Panc1 (cell line): Measurements from ENCODE around the gene FASTKD2. TPM values are rescaled to one million over a fixed set of nuclear protein-coding genes. Genes with fewer than 3 reads are reported as not detected.

Experiments
- ATAC-seq: fragments of 200-7000 bp; cut with Tn5 transposase; 2 replicates; pipeline ENCODE4 v1.9.1; 2020; ENCODE audit warnings: mild to moderate bottlenecking, moderate library complexity
- BruUV-seq: library from RNA; stranded (reverse); fragments of 400-500 nt; replicated peaks from 2 replicates; lab custom pipeline; 2021; lab: Mats Ljungman, UMichigan
- CTCF ChIA-PET: fragments of 300-600 bp; sonication (Branson Sonifier 250); formaldehyde crosslinking; loops from one replicate; lab custom pipeline; 2022; ENCODE audit warnings: antibody characterized with exemption; lab: Charles Lee
- POLR2A ChIA-PET: fragments of 300-600 bp; sonication (Branson Sonifier 250); formaldehyde crosslinking; loops from one replicate; lab custom pipeline; 2022; ENCODE audit warnings: antibody characterized with exemption; lab: Charles Lee
- DNase-seq: peaks from one replicate; pipeline ENCODE4 v3.0.0-alpha.2; 2010; ENCODE audit warnings: low read depth, low spot score
- H3K27ac ChIP-seq: 2 replicates; pipeline ENCODE4 v1.5.1; 2011; ENCODE audit warnings: mild to moderate bottlenecking, low read length, inconsistent platforms
- H3K27me3 ChIP-seq: fragments of 200-500 bp; sonication (Bioruptor generic); 2 replicates; pipeline ENCODE4 v1.6.0; 2014; ENCODE audit warnings: low read length, inconsistent platforms; ENCODE audit not compliant: control insufficient read depth, insufficient read depth
- H3K36me3 ChIP-seq: fragments of 200-500 bp; sonication (Bioruptor generic); 2 replicates; pipeline ENCODE4 v1.5.1; 2014; ENCODE audit warnings: inconsistent platforms, mild to moderate bottlenecking, low read length, moderate library complexity; ENCODE audit not compliant: control insufficient read depth, insufficient read depth
- H3K4me1 ChIP-seq: 2 replicates; pipeline ENCODE4 v1.5.1; 2011; ENCODE audit warnings: inconsistent platforms, mild to moderate bottlenecking, low read length, moderate library complexity; ENCODE audit not compliant: control insufficient read depth, insufficient read depth
- H3K4me3 ChIP-seq, 2 experiments: 2 replicates each; pipeline ENCODE4 v1.5.1; 2011 to 2012; ENCODE audit warnings: low read depth in 2 of 2, low read length in 2 of 2, mild to moderate bottlenecking in 2 of 2, inconsistent platforms in 1 of 2, moderate library complexity in 1 of 2
- H3K9me3 ChIP-seq: fragments of 200-500 bp; sonication (Bioruptor generic); 2 replicates; pipeline ENCODE4 v1.5.1; 2014; ENCODE audit warnings: low read depth, mild to moderate bottlenecking, inconsistent platforms, low read length, moderate library complexity; ENCODE audit not compliant: control insufficient read depth, insufficient read depth
- CTCF ChIP-seq: fragments of 450-650 bp; IDR thresholded peaks from 2 replicates; pipeline ENCODE4 v1.5.1; 2017; ENCODE audit warnings: mild to moderate bottlenecking
- POLR2AphosphoS5 ChIP-seq: IDR thresholded peaks from 2 replicates; pipeline ENCODE4 v1.6.1; 2012; ENCODE audit warnings: mild to moderate bottlenecking, low read depth, low read length, moderate library complexity
- SIN3A ChIP-seq: IDR thresholded peaks from 2 replicates; pipeline ENCODE4 v1.6.1; 2012; ENCODE audit warnings: low read depth, mild to moderate bottlenecking, low read length, moderate library complexity, borderline replicate concordance; ENCODE audit not compliant: insufficient read depth
- TCF7L2 ChIP-seq: IDR thresholded peaks from 2 replicates; pipeline ENCODE4 v1.6.1; 2011; ENCODE audit warnings: mild to moderate bottlenecking, low read depth, low read length, inconsistent platforms
- in situ Hi-C: cut with HindIII; loops from 2 replicates; pipeline ENCODE4 v1.10.0; 2016; ENCODE audit warnings: low sequenced_read_pairs, low pct_unique_long_range_greater_than_20kb
- intact Hi-C: fragments of 100-400 bp; cut with micrococcal nuclease; formaldehyde crosslinking; loops from one replicate; pipeline ENCODE4 v1.10.0; 2022; ENCODE audit not compliant: unreplicated experiment
- total RNA-seq: library from RNA; stranded (reverse); gene quantifications from one replicate; pipeline ENCODE4 v1.2.1, GENCODE V29; 2021; ENCODE audit not compliant: unreplicated experiment
- TF ChIP-seq, protein P1 (sequence below), 2 experiments: IDR thresholded peaks; 2 replicates each; pipeline ENCODE4 v1.6.1; 2011 to 2012; ENCODE audit warnings: low read depth in 2 of 2, control low read depth in 1 of 2, low read length in 1 of 2, mild to moderate bottlenecking in 1 of 2, moderate library complexity in 1 of 2; ENCODE audit not compliant: insufficient read depth in 1 of 2

Gene FASTKD2
- total RNA-seq, 1 experiment from 2014 or later, result 20.5 TPM

- no peaks in the 10 kb centered on the region for H3K36me3 ChIP-seq
- ChIA-PET CTCF (no interaction called here), POLR2A (no interaction called here)
- in situ Hi-C loops (no loop called here), intact Hi-C loops (loop anchor here (10.0 kb wide), 1 partner anchor 362 kb away; the partner anchor contains the start of gene KLF7)
- no peak overlapping the region for H3K27ac ChIP-seq
- no peak overlapping the region for H3K4me3 ChIP-seq
- H3K27me3 ChIP-seq, result no peaks in the 10 kb centered on the region
- DNase-seq (no peak), ATAC-seq (no peak)
- BruUV-seq, result no TSS peak
- H3K9me3 ChIP-seq, result no peaks in the 10 kb centered on the region
- no peak for TF ChIP-seq POLR2AphosphoS5
- TF ChIP-seq SIN3A, result no peak
- TF ChIP-seq, protein P1, sequence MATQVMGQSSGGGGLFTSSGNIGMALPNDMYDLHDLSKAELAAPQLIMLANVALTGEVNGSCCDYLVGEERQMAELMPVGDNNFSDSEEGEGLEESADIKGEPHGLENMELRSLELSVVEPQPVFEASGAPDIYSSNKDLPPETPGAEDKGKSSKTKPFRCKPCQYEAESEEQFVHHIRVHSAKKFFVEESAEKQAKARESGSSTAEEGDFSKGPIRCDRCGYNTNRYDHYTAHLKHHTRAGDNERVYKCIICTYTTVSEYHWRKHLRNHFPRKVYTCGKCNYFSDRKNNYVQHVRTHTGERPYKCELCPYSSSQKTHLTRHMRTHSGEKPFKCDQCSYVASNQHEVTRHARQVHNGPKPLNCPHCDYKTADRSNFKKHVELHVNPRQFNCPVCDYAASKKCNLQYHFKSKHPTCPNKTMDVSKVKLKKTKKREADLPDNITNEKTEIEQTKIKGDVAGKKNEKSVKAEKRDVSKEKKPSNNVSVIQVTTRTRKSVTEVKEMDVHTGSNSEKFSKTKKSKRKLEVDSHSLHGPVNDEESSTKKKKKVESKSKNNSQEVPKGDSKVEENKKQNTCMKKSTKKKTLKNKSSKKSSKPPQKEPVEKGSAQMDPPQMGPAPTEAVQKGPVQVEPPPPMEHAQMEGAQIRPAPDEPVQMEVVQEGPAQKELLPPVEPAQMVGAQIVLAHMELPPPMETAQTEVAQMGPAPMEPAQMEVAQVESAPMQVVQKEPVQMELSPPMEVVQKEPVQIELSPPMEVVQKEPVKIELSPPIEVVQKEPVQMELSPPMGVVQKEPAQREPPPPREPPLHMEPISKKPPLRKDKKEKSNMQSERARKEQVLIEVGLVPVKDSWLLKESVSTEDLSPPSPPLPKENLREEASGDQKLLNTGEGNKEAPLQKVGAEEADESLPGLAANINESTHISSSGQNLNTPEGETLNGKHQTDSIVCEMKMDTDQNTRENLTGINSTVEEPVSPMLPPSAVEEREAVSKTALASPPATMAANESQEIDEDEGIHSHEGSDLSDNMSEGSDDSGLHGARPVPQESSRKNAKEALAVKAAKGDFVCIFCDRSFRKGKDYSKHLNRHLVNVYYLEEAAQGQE (IDR thresholded peaks at IDR 0.05; ENCODE audit: insufficient read depth in 1 of 2, low read depth in 2 of 2, low read length in 1 of 2), result no peak
- TF ChIP-seq CTCF, result no peak
- no peak for TF ChIP-seq TCF7L2
- H3K4me1 ChIP-seq, result no peaks in the 10 kb centered on the region
Measured at GRCh38 chr2:206802654-206803514, 37.5 kb downstream of the FASTKD2 start.

DNA sequence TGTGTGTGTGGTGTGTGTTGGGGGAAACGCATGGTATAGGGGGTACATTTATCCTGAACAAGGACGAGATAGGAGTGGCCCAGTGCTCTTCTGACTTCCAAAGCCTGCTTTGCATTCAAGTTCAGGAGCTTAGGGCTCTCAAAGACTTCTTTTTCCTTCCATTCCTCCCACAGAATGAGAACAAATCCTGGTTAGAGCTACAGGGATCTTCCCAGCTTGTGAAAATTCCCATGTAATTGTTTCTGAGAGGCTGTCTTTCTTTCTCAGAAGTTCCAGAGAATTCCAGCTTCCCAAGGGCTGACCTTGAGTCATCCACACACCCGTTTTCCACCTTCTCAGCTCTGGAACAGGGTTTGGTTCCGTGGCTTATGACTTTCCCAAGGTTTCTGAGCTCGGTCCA, 38.9 kb downstream of the FASTKD2 start:
- intact Hi-C loops, result loop anchor here (10.0 kb wide), 1 partner anchor 360 kb away; the partner anchor contains the start of gene KLF7
- in situ Hi-C loops, result no loop called here
- ChIA-PET CTCF (interaction anchor here (0.7 kb wide), 1 partner anchor 436 kb away, joined by 5 read pairs; no protein-coding TSS in a partner anchor), POLR2A (no interaction called here)
- Histone ChIP-seq H3K9me3 (no peaks in the 10 kb centered on the region), H3K27ac (no peak overlapping the region), H3K36me3 (no peaks in the 10 kb centered on the region), H3K4me1 (no peaks in the 10 kb centered on the region), H3K27me3 (no peaks in the 10 kb centered on the region), H3K4me3 (no peak overlapping the region)
- DNase-seq (no peak), ATAC-seq (no peak)
- TF ChIP-seq TCF7L2, result no peak
- TF ChIP-seq SIN3A, result no peak
- no peak for TF ChIP-seq POLR2AphosphoS5
- TF ChIP-seq, protein P1 (IDR thresholded peaks at IDR 0.05; ENCODE audit: insufficient read depth in 1 of 2, low read depth in 2 of 2, low read length in 1 of 2), result no peak
- TF ChIP-seq CTCF, result no peak
- no TSS peak for BruUV-seq
